Testis (tissue), 3 donors: ENCODE measurements around the gene RABEPK. TPM values are rescaled to one million over a fixed set of nuclear protein-coding genes. Genes with fewer than 3 reads are reported as not detected.
"Not testable (repeated sequence)": the region's sequence is repeated elsewhere in the genome, so short reads cannot be mapped to it uniquely, and the experiment has no call there.

ENCODE experiments used
- DNase-seq: peaks from one replicate; pipeline ENCODE4 v3.0.0-alpha.2; 2019
- H3K27ac ChIP-seq, 2 donors: fragments of 200-600 bp; sonication (generic); one replicate each; pipeline ENCODE4 v1.5.1; 2019
- H3K27me3 ChIP-seq: fragments of 200-600 bp; sonication (generic); one replicate; pipeline ENCODE4 v1.5.1; 2019
- H3K36me3 ChIP-seq: fragments of 200-600 bp; sonication (generic); one replicate; pipeline ENCODE4 v1.5.1; 2017; ENCODE audit warnings: low read depth; ENCODE audit errors: missing control alignments
- H3K4me1 ChIP-seq: fragments of 200-600 bp; sonication (generic); one replicate; pipeline ENCODE4 v1.5.1; 2019
- H3K4me3 ChIP-seq, 2 donors: fragments of 200-600 bp; sonication (generic); one replicate each; pipeline ENCODE4 v1.5.1; 2017 to 2019
- H3K9me3 ChIP-seq: fragments of 200-600 bp; sonication (generic); one replicate; pipeline ENCODE4 v1.5.1; 2017
- CTCF ChIP-seq, 3 experiments: fragments of 450-650 bp in 2 of 3; fragments of 200-600 bp in 1 of 3; sonication (generic) in 1 of 3; IDR thresholded peaks; one replicate each; pipeline ENCODE4 v1.5.1; 2016 to 2019; ENCODE audit warnings: antibody characterized with exemption in 3 of 3, mild to moderate bottlenecking in 2 of 3, moderate library complexity in 1 of 3
- POLR2A ChIP-seq: fragments of 450-650 bp; IDR thresholded peaks from one replicate; pipeline ENCODE4 v1.6.1; 2017; ENCODE audit warnings: antibody characterized with exemption, mild to moderate bottlenecking, moderate library complexity
- WGBS, 2 donors: methylation state at CpG; one replicate each; pipeline ENCODE4 v1.1.5; 2018; 5-methylcytosine and 5-hydroxymethylcytosine counted together
- intact Hi-C: fragments of 100-400 bp; cut with DNase I; formaldehyde crosslinking; loops from one replicate; pipeline ENCODE4 v1.15.1; 2023; ENCODE audit warnings: low total_unique reads
- polyA plus RNA-seq: library from polyadenylated mRNA; stranded (reverse); fragments of 350-450 nt; fragmentation: Illumina TruSeq; extraction: RNeasy Lipid Tissue Mini Kit (QIAGEN cat#74804); gene quantifications from one replicate; pipeline ENCODE4 v1.2.3, GENCODE V29; 2014; ENCODE audit warnings: low read depth, low replicate concordance; ENCODE audit not compliant: insufficient read depth
- total RNA-seq, 2 donors: library from RNA; depleted of rRNA; stranded (reverse); fragments of >200 nt; gene quantifications; one replicate each; pipeline ENCODE4 v1.2.3, GENCODE V29; 2016

RABEPK gene
- total and polyA plus RNA-seq, 3 donors from 2014 or later, result 18.5 to 30.1 (median 20.2) TPM

GRCh38 chr9:125260561-125260960, 60.2 kb downstream of the RABEPK start:
- H3K4me3 ChIP-seq, result no peak overlapping the region
- H3K9me3 ChIP-seq, result no peaks in the 10 kb centered on the region
- no peak for DNase-seq
- TF ChIP-seq CTCF (IDR thresholded peaks at IDR 0.05) (no peak), POLR2A (no peak)
- H3K4me1 ChIP-seq, result peaks cover 3% of the 10 kb centered on the region
- H3K27ac ChIP-seq, result no peak overlapping the region
- intact Hi-C loops, result no loop called here
- no peaks in the 10 kb centered on the region for H3K36me3 ChIP-seq
- no peaks in the 10 kb centered on the region for H3K27me3 ChIP-seq

GRCh38 chr9:125261501-125262293, 61.4 kb downstream of the RABEPK start, which contains the start of gene GAPVD1:
Gene GAPVD1, plus strand, starts transcription at chr9:125261826. Its CDS starts 37,096 bp downstream, at chr9:125298922.
- TF ChIP-seq POLR2A, result no peak
- peak; percentile 29 to 45 (median 35) for TF ChIP-seq CTCF (IDR thresholded peaks at IDR 0.05)
- Histone ChIP-seq H3K36me3 (no peaks in the 10 kb centered on the region), H3K4me3 (peak within 1 kb of the TSS; percentile 98 to 99), H3K27me3 (no peaks in the 10 kb centered on the region), H3K4me1 (peaks cover 3% of the 10 kb centered on the region), H3K9me3 (no peaks in the 10 kb centered on the region), H3K27ac (peak within 1 kb of the TSS; percentile 85 to 89)
- intact Hi-C loops, result no loop called here
- DNase-seq, result peak; percentile 88
- 2 to 5% methylated on average over 23 to 71 of the region's 72 CpGs for WGBS, 2 donors

- 20 to 22% methylated on average over 11 of the region's 11 CpGs for WGBS, 2 donors
- no peak for TF ChIP-seq POLR2A
- TF ChIP-seq CTCF (IDR thresholded peaks at IDR 0.05), result no peak
- Histone ChIP-seq H3K27me3 (no peaks in the 10 kb centered on the region), H3K27ac (peak overlapping the region; percentile 85 to 89), H3K4me3 (peak overlapping the region; percentile 98 to 99), H3K4me1 (peaks cover 3% of the 10 kb centered on the region), H3K36me3 (no peaks in the 10 kb centered on the region), H3K9me3 (no peaks in the 10 kb centered on the region)
- no peak for DNase-seq
- intact Hi-C loops, result no loop called here
Measured at GRCh38 chr9:125262294-125262991, 62.1 kb downstream of the RABEPK start.

GRCh38 chr9:125264068-125264467, 63.7 kb downstream of the RABEPK start:
- intact Hi-C loops, H3K9me3 ChIP-seq, DNase-seq, H3K4me3 ChIP-seq, H3K36me3 ChIP-seq, H3K27ac ChIP-seq, H3K4me1 ChIP-seq, H3K27me3 ChIP-seq: not testable (repeated sequence)
- WGBS, 2 donors, result 90% methylated on average over 7 of the region's 7 CpGs

GRCh38 chr9:125268394-125269013, 68.2 kb downstream of the RABEPK start:
- H3K9me3 ChIP-seq, result no peaks in the 10 kb centered on the region
- no peak overlapping the region for H3K4me3 ChIP-seq
- H3K4me1 ChIP-seq, result no peaks in the 10 kb centered on the region
- TF ChIP-seq POLR2A (no peak), CTCF (IDR thresholded peaks at IDR 0.05) (no peak)
- no peak overlapping the region for H3K27ac ChIP-seq
- H3K27me3 ChIP-seq, result no peaks in the 10 kb centered on the region
- WGBS, 2 donors, result 61 to 67% methylated on average over 6 of the region's 6 CpGs
- H3K36me3 ChIP-seq, result no peaks in the 10 kb centered on the region
- intact Hi-C loops, result no loop called here
- DNase-seq, result no peak
